GM19372 (cell line): ENCODE measurements around the gene MRPL17.

Source experiments
- ATAC-seq: cut with Tn5 transposase; IDR thresholded peaks from one replicate; pipeline ENCODE4 v1.9.1; 2021; ENCODE audit warnings: mild to moderate bottlenecking, low read depth, moderate library complexity; ENCODE audit not compliant: unreplicated experiment

MRPL17 gene

DNA sequence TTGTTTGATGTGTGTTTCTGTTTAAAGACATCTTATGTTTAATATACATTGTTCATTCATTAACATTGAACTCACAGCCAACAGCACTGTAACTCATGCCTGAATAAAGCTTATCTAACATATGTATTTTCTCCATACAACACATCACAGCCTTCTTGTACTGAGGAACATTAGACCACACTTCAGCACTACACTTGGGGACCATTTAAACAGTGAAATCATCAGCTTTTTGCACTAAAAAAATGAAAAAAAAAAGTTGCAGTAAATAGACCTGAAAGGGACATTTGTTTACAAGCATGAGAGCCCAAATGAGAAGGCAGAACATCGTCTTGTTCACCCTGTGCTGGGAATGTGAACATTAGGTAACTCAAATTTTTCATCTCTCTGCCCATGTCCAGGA lies 48.6 kb downstream of the MRPL17 start:
- no peak for ATAC-seq

DNA sequence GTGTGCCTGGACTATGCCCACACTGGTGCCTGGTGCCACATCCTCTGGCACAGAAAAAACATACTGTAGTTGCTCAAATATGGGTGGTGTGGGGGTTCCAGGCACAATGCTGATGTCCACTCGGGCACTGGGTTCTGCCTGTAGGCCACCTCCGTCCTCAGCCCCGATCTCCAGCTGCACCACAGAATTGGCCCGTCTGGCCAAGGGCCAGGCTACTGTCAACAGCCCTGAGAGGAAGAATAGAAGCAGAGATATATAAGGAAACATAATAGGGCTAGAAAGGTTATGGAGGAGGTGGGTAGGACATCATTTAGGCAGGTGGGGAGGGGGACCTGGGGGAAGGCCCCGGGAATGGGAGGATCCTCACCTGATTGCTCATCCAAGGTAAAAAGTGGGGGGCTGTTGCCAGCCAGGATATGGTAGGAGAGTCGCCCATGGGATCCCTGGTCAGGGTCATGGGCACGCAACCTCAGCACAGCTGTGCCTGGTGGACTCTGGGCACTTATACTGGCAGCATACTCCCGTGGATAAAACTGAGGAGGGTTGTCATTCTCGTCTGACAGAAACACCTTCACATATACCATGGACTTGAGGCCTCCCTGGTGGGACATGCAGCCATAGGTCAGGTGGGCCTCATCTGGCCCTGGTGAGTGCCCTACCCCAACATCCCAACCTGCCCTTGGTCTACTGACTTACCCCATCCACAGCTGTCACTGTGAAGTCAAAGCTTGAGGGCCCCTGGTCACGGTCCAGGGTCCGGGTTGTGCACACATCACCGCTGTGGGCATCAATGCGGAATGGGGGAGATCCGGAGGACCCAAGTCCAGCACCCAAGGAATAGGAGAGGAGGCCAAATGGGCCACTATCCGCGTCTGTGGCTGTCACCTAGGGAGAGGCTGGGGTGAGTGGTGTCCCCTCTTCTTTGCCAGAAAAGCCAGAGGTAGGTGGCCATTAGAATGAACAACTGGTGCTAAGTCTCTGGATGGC lies 49.4 kb downstream of the MRPL17 start:
- no peak for ATAC-seq

DNA sequence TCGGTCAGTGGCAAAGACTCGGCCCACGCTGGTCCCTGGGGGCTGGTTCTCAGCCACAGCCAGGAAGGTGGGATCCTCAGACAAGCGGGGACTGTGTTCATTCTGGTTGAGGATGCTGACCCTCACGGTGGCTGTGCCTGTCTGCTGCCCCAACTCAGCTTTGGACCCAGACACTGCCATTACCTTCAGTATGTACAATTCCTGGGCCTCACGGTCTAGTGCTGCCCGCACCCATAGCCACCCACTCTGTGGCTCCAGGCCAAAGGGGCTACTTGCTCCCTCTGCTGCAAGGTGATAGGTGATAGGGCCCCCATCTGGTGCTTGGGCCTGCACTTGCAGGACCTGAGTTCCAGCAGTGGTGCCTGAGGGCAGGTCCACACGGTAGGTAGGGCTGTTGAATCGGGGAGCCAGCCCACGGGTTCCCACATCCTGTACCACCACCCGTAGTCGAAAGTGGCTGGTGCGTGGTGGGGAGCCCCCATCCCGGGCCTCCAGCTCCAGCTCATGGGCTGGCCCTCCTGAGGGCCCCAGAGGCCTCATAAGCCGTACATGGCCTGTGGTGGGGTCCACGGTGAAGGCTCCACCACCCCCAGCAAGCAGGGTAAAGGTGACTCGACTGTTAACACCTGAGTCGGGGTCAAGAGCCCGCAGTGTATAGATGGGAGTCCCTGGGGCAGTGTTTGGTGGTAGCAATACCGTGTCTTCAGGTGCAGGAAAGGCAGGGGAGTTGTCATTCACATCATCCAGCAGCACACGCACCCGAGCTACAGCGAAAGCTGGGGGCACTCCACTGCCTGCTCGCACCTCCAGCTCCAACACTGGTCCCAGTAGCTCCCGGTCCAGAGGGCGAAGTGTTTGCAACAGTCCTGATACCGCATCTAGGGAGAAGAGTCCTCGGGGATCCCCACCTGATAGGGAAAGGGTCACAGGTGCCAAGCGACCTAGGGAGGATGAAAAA lies 50.7 kb downstream of the MRPL17 start:
- ATAC-seq, result no peak

DNA sequence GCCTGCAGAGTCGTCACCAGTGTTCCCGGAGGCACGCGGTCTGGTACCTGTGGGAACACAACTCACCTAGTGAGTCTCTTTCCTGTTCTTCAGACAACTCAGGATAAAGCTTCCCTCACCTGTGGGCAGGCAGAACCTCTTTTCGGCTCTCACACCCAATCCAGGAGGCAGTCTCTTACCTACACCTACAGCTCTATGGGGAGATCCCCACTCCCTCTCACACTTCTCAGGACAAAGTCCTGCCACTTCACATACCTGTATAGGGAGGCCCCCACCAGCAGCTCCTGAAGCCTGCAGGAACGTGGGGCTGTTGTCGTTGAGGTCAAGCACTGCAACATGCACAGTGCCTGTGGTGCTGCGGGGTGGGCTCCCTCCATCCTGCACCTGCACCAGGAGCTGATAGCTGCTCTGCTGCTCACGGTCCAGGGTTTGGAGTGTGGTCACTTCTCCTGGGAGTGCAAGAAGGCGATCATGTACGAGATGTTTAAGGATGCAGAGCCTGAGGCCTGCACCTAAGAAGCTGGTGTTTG lies 51.7 kb downstream of the MRPL17 start:
- ATAC-seq, result no peak

DNA sequence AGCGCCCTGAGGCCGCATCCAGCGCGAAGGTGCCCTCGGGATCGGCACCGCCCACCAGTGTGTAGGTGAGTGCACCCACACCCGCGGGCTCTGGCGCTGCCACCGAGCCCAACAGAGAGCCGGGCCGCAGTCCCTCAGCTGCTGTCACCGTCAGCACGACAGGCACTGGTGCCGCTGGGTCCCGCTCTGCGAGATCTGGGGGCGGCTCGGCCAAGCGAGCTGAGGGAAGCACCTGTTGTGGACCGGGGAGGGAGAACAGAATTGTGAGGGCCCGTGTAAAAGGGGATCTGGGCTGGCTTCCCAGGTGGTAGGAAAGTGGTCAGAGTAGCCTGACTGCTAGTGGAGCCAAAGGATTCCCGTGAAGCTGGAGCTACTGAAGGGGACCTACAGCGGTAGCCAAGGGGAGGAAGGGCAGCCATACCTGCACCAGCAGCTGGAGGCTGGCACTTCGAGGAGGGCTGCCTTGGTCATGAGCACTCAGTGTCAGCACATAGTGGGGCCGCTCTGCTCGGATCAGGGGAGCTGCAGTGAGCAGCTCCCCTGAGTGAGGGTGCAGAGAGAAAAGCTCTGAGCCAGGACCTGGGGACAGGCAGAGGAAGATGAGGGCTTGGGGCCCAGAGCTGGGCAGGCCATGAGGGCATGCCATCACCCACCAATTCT lies 52.4 kb downstream of the MRPL17 start:
- no peak for ATAC-seq
